GM21360 (cell line): ENCODE results near the gene FES.
"Not testable (repeated sequence)": the region's sequence is repeated elsewhere in the genome, so short reads cannot be mapped to it uniquely, and the experiment has no call there.

Experiments
- ATAC-seq: cut with Tn5 transposase; IDR thresholded peaks from one replicate; pipeline ENCODE4 v1.9.1; 2021; ENCODE audit warnings: mild to moderate bottlenecking, moderate library complexity; ENCODE audit not compliant: unreplicated experiment

FES gene

GRCh38 chr15:90860942-90861675 is 23.2 kb upstream of the FES start:
- ATAC-seq: no peak

GRCh38 chr15:90862487-90862886 is 21.8 kb upstream of the FES start:
- no peak for ATAC-seq

- ATAC-seq: no peak
These were observed 21.1 kb upstream of the FES start for GRCh38 chr15:90862964-90863778.

- ATAC-seq: no peak
These were observed 20.3 kb upstream of the FES start for GRCh38 chr15:90863987-90864386.

GRCh38 chr15:90864507-90864906 is 19.8 kb upstream of the FES start:
- no peak for ATAC-seq

- no peak for ATAC-seq
These were observed 18.6 kb upstream of the FES start for GRCh38 chr15:90865702-90866101.

- ATAC-seq: no peak
These were observed 18.1 kb upstream of the FES start for GRCh38 chr15:90866161-90866715.

- no peak for ATAC-seq
These were observed 17.5 kb upstream of the FES start for GRCh38 chr15:90866800-90867199.

- no peak for ATAC-seq
These were observed 16.0 kb upstream of the FES start, which contains the start of gene FURIN for GRCh38 chr15:90868261-90868689. TSS of gene FURIN (plus strand) at chr15:90868588. CDS start at chr15:90875741, 7,153 bp downstream.

- ATAC-seq: no peak
These were observed 15.2 kb upstream of the FES start for GRCh38 chr15:90869140-90869541.

- ATAC-seq: no peak
These were observed 14.5 kb upstream of the FES start for GRCh38 chr15:90869601-90870353.

GRCh38 chr15:90870354-90871138 is 13.8 kb upstream of the FES start:
- no peak for ATAC-seq

GRCh38 chr15:90871139-90871715 is 13.1 kb upstream of the FES start:
- ATAC-seq: no peak

GRCh38 chr15:90871716-90872485 is 12.4 kb upstream of the FES start:
- no peak for ATAC-seq

GRCh38 chr15:90872486-90873184 is 11.7 kb upstream of the FES start:
- ATAC-seq: no peak

GRCh38 chr15:90873488-90873997 is 10.8 kb upstream of the FES start:
- ATAC-seq: no peak

GRCh38 chr15:90873998-90874605 is 10.2 kb upstream of the FES start:
- ATAC-seq: no peak

GRCh38 chr15:90874986-90875385 is 9.3 kb upstream of the FES start:
- ATAC-seq: not testable (repeated sequence)
